ENCODE results near the gene GTF2H2C. TPM values are rescaled to one million over a fixed set of nuclear protein-coding genes. Genes with fewer than 3 reads are reported as not detected.

GTF2H2C gene
- total and polyA plus RNA-seq, 2 experiments from 2014 or later: 52.2 to 61.6 TPM

DNA sequence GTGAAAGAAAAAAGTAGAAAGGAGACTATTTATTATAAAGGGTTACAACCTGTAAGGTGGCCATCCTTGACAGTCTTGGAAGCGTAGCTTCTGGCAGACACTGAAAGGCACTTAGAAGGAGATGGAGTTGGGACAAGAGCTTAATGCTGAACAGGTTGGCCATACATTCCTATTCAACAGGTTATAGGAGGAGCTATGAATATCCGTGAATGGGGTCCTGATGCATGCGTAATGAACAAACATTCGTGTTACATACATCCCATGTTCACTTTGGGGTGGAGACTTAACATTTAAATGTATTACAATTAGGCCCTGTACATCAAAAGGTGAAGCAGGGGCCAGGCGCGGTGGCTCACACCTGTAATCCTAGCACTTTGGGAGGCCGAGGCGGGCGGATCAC is 33.3 kb upstream of the GTF2H2C start:
- TF ChIP-seq POLR2AphosphoS5 (IDR thresholded peaks at IDR 0.05; ENCODE audit: low read depth): no peak
- TF ChIP-seq, protein P1, sequence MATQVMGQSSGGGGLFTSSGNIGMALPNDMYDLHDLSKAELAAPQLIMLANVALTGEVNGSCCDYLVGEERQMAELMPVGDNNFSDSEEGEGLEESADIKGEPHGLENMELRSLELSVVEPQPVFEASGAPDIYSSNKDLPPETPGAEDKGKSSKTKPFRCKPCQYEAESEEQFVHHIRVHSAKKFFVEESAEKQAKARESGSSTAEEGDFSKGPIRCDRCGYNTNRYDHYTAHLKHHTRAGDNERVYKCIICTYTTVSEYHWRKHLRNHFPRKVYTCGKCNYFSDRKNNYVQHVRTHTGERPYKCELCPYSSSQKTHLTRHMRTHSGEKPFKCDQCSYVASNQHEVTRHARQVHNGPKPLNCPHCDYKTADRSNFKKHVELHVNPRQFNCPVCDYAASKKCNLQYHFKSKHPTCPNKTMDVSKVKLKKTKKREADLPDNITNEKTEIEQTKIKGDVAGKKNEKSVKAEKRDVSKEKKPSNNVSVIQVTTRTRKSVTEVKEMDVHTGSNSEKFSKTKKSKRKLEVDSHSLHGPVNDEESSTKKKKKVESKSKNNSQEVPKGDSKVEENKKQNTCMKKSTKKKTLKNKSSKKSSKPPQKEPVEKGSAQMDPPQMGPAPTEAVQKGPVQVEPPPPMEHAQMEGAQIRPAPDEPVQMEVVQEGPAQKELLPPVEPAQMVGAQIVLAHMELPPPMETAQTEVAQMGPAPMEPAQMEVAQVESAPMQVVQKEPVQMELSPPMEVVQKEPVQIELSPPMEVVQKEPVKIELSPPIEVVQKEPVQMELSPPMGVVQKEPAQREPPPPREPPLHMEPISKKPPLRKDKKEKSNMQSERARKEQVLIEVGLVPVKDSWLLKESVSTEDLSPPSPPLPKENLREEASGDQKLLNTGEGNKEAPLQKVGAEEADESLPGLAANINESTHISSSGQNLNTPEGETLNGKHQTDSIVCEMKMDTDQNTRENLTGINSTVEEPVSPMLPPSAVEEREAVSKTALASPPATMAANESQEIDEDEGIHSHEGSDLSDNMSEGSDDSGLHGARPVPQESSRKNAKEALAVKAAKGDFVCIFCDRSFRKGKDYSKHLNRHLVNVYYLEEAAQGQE (IDR thresholded peaks at IDR 0.05; ENCODE audit: unreplicated experiment): no peak
- TF ChIP-seq, protein P2, sequence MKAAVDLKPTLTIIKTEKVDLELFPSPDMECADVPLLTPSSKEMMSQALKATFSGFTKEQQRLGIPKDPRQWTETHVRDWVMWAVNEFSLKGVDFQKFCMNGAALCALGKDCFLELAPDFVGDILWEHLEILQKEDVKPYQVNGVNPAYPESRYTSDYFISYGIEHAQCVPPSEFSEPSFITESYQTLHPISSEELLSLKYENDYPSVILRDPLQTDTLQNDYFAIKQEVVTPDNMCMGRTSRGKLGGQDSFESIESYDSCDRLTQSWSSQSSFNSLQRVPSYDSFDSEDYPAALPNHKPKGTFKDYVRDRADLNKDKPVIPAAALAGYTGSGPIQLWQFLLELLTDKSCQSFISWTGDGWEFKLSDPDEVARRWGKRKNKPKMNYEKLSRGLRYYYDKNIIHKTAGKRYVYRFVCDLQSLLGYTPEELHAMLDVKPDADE (IDR thresholded peaks at IDR 0.05): no peak
- no peak for TF ChIP-seq ZNF114 (CRISPR knock-in tag; IDR thresholded peaks at IDR 0.05)
- no peak for TF ChIP-seq STAT1 (IDR thresholded peaks at IDR 0.05; ENCODE audit: unreplicated experiment)
- TF ChIP-seq, protein P3, sequence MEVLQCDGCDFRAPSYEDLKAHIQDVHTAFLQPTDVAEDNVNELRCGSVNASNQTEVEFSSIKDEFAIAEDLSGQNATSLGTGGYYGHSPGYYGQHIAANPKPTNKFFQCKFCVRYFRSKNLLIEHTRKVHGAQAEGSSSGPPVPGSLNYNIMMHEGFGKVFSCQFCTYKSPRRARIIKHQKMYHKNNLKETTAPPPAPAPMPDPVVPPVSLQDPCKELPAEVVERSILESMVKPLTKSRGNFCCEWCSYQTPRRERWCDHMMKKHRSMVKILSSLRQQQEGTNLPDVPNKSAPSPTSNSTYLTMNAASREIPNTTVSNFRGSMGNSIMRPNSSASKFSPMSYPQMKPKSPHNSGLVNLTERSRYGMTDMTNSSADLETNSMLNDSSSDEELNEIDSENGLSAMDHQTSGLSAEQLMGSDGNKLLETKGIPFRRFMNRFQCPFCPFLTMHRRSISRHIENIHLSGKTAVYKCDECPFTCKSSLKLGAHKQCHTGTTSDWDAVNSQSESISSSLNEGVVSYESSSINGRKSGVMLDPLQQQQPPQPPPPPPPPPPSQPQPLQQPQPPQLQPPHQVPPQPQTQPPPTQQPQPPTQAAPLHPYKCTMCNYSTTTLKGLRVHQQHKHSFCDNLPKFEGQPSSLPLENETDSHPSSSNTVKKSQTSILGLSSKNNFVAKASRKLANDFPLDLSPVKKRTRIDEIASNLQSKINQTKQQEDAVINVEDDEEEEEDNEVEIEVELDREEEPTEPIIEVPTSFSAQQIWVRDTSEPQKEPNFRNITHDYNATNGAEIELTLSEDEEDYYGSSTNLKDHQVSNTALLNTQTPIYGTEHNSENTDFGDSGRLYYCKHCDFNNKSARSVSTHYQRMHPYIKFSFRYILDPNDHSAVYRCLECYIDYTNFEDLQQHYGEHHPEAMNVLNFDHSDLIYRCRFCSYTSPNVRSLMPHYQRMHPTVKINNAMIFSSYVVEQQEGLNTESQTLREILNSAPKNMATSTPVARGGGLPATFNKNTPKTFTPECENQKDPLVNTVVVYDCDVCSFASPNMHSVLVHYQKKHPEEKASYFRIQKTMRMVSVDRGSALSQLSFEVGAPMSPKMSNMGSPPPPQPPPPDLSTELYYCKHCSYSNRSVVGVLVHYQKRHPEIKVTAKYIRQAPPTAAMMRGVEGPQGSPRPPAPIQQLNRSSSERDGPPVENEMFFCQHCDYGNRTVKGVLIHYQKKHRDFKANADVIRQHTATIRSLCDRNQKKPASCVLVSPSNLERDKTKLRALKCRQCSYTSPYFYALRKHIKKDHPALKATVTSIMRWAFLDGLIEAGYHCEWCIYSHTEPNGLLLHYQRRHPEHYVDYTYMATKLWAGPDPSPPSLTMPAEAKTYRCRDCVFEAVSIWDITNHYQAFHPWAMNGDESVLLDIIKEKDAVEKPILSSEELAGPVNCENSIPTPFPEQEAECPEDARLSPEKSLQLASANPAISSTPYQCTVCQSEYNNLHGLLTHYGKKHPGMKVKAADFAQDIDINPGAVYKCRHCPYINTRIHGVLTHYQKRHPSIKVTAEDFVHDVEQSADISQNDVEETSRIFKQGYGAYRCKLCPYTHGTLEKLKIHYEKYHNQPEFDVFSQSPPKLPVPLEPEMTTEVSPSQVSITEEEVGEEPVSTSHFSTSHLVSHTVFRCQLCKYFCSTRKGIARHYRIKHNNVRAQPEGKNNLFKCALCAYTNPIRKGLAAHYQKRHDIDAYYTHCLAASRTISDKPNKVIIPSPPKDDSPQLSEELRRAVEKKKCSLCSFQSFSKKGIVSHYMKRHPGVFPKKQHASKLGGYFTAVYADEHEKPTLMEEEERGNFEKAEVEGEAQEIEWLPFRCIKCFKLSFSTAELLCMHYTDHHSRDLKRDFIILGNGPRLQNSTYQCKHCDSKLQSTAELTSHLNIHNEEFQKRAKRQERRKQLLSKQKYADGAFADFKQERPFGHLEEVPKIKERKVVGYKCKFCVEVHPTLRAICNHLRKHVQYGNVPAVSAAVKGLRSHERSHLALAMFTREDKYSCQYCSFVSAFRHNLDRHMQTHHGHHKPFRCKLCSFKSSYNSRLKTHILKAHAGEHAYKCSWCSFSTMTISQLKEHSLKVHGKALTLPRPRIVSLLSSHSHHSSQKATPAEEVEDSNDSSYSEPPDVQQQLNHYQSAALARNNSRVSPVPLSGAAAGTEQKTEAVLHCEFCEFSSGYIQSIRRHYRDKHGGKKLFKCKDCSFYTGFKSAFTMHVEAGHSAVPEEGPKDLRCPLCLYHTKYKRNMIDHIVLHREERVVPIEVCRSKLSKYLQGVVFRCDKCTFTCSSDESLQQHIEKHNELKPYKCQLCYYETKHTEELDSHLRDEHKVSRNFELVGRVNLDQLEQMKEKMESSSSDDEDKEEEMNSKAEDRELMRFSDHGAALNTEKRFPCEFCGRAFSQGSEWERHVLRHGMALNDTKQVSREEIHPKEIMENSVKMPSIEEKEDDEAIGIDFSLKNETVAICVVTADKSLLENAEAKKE (CRISPR knock-in tag; IDR thresholded peaks at IDR 0.05): no peak
- no peak for TF ChIP-seq ZNF331 (CRISPR knock-in tag; IDR thresholded peaks at IDR 0.05; ENCODE audit: low read depth)
- no peak for TF ChIP-seq JUNB (IDR thresholded peaks at IDR 0.05; ENCODE audit: unreplicated experiment)
- no peak for TF ChIP-seq EZH2 (IDR thresholded peaks at IDR 0.05; ENCODE audit: low read depth, unreplicated experiment)
- TF ChIP-seq, protein P4, sequence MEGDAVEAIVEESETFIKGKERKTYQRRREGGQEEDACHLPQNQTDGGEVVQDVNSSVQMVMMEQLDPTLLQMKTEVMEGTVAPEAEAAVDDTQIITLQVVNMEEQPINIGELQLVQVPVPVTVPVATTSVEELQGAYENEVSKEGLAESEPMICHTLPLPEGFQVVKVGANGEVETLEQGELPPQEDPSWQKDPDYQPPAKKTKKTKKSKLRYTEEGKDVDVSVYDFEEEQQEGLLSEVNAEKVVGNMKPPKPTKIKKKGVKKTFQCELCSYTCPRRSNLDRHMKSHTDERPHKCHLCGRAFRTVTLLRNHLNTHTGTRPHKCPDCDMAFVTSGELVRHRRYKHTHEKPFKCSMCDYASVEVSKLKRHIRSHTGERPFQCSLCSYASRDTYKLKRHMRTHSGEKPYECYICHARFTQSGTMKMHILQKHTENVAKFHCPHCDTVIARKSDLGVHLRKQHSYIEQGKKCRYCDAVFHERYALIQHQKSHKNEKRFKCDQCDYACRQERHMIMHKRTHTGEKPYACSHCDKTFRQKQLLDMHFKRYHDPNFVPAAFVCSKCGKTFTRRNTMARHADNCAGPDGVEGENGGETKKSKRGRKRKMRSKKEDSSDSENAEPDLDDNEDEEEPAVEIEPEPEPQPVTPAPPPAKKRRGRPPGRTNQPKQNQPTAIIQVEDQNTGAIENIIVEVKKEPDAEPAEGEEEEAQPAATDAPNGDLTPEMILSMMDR (conservative IDR thresholded peaks at IDR 0.05; ENCODE audit: low read depth in 2 of 2): no peak
- no peak for TF ChIP-seq CREB1 (CRISPR knock-in tag; IDR thresholded peaks at IDR 0.05; ENCODE audit: low read depth)
- TF ChIP-seq NANOG (IDR thresholded peaks at IDR 0.05; ENCODE audit: borderline replicate concordance): no peak
- no peak for TF ChIP-seq EZH2phosphoT487 (IDR thresholded peaks at IDR 0.05; ENCODE audit: unreplicated experiment)
- Histone ChIP-seq H3K9me2 (ENCODE audit: insufficient read depth) (no peaks in the 10 kb centered on the region), H3K4me1 (ENCODE audit: insufficient read depth) (peaks cover 6% of the 10 kb centered on the region), H2AFZ (no peak overlapping the region), H3K27me3 (ENCODE audit: insufficient read depth) (no peaks in the 10 kb centered on the region), H3K27ac (ENCODE audit: low read depth) (no peak overlapping the region), H4K20me1 (replicated peaks; ENCODE audit: insufficient read depth) (0 out of 2 replicates have a peak, but pooled peaks cover 5% of the 10 kb centered on the region), H3K4me2 (no peak overlapping the region), H3K36me3 (ENCODE audit: insufficient read depth) (no peaks in the 10 kb centered on the region), H3K79me2 (replicated peaks; ENCODE audit: insufficient read depth) (peaks cover 3% of the 10 kb centered on the region; the same call in 1 of the 2 replicates), H3K4me3 (no peak overlapping the region), H3F3A (replicated peaks; ENCODE audit: low read depth) (no peaks in the 10 kb centered on the region)
- Mint-ChIP-seq H3K27ac (no peak overlapping the region), H3K4me3 (no peak overlapping the region), H3K27me3 (ENCODE audit: insufficient read depth, low read depth, poor library complexity) (peaks cover 2% of the 10 kb centered on the region), H3K4me1 (peaks cover 25% of the 10 kb centered on the region), H3K36me3 (ENCODE audit: low read depth) (peaks cover 14% of the 10 kb centered on the region; the same call in 2 of the 3 replicates), H3K9me3 (no peaks in the 10 kb centered on the region)
- no peak for ATAC-seq
- DNase-seq (ENCODE audit: low spot score): no peak

All from GM23338 (cell line).